ENCODE results near the gene PHYKPL. TPM values are rescaled to one million over a fixed set of nuclear protein-coding genes. Genes with fewer than 3 reads are reported as not detected.

PHYKPL gene
- total RNA-seq, 1 experiment from 2014 or later, result 41.7 TPM

GRCh38 chr5:178204182-178204934 lies 28.2 kb downstream of the PHYKPL start, which contains the start of gene HNRNPAB (continued):
- TF ChIP-seq TCF7 (CRISPR knock-in tag; IDR thresholded peaks at IDR 0.05; ENCODE audit: low read depth) (no peak; the same call in 1 of the 2 replicates), USF1 (CRISPR knock-in tag; IDR thresholded peaks at IDR 0.05) (peak; percentile 66; the same call in 1 of the 2 replicates), CREB1 (CRISPR knock-in tag; IDR thresholded peaks at IDR 0.05) (no peak), FOXP1 (CRISPR knock-in tag; IDR thresholded peaks at IDR 0.05; ENCODE audit: borderline replicate concordance) (peak; percentile 85; the same call in 1 of the 2 replicates), EMX1 (CRISPR knock-in tag; IDR thresholded peaks at IDR 0.05) (no peak), SOX15 (CRISPR knock-in tag; IDR thresholded peaks at IDR 0.05) (no peak), CDX4 (CRISPR knock-in tag; IDR thresholded peaks at IDR 0.05; ENCODE audit: borderline replicate concordance) (no peak; the same call in 1 of the 2 replicates), TEAD1 (CRISPR knock-in tag; IDR thresholded peaks at IDR 0.05) (no peak; the same call in 1 of the 2 replicates), ZNF416 (CRISPR knock-in tag; IDR thresholded peaks at IDR 0.05) (peak; percentile 92), ZNF425 (CRISPR knock-in tag; conservative IDR thresholded peaks at IDR 0.05) (no peak), TP53 (CRISPR knock-in tag; IDR thresholded peaks at IDR 0.05) (peak; percentile 51), ERG (CRISPR knock-in tag; IDR thresholded peaks at IDR 0.05) (no peak), STAT6 (CRISPR knock-in tag; conservative IDR thresholded peaks at IDR 0.05; ENCODE audit: low read depth) (no peak), SMAD4 (CRISPR knock-in tag; IDR thresholded peaks at IDR 0.05) (no peak), ZNF263 (CRISPR knock-in tag; IDR thresholded peaks at IDR 0.05; ENCODE audit: low read depth) (no peak; the same call in 1 of the 2 replicates), ZNF138 (CRISPR knock-in tag; conservative IDR thresholded peaks at IDR 0.05) (no peak)
- TF ChIP-seq, protein P1, sequence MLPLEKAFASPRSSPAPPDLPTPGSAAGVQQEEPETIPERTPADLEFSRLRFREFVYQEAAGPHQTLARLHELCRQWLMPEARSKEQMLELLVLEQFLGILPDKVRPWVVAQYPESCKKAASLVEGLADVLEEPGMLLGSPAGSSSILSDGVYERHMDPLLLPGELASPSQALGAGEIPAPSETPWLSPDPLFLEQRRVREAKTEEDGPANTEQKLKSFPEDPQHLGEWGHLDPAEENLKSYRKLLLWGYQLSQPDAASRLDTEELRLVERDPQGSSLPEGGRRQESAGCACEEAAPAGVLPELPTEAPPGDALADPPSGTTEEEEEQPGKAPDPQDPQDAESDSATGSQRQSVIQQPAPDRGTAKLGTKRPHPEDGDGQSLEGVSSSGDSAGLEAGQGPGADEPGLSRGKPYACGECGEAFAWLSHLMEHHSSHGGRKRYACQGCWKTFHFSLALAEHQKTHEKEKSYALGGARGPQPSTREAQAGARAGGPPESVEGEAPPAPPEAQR (CRISPR knock-in tag; IDR thresholded peaks at IDR 0.05), result no peak
- TF ChIP-seq, protein P2, sequence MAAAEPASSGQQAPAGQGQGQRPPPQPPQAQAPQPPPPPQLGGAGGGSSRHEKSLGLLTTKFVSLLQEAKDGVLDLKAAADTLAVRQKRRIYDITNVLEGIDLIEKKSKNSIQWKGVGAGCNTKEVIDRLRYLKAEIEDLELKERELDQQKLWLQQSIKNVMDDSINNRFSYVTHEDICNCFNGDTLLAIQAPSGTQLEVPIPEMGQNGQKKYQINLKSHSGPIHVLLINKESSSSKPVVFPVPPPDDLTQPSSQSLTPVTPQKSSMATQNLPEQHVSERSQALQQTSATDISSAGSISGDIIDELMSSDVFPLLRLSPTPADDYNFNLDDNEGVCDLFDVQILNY (CRISPR knock-in tag; IDR thresholded peaks at IDR 0.05), result peak; percentile 96
- TF ChIP-seq, protein P3, sequence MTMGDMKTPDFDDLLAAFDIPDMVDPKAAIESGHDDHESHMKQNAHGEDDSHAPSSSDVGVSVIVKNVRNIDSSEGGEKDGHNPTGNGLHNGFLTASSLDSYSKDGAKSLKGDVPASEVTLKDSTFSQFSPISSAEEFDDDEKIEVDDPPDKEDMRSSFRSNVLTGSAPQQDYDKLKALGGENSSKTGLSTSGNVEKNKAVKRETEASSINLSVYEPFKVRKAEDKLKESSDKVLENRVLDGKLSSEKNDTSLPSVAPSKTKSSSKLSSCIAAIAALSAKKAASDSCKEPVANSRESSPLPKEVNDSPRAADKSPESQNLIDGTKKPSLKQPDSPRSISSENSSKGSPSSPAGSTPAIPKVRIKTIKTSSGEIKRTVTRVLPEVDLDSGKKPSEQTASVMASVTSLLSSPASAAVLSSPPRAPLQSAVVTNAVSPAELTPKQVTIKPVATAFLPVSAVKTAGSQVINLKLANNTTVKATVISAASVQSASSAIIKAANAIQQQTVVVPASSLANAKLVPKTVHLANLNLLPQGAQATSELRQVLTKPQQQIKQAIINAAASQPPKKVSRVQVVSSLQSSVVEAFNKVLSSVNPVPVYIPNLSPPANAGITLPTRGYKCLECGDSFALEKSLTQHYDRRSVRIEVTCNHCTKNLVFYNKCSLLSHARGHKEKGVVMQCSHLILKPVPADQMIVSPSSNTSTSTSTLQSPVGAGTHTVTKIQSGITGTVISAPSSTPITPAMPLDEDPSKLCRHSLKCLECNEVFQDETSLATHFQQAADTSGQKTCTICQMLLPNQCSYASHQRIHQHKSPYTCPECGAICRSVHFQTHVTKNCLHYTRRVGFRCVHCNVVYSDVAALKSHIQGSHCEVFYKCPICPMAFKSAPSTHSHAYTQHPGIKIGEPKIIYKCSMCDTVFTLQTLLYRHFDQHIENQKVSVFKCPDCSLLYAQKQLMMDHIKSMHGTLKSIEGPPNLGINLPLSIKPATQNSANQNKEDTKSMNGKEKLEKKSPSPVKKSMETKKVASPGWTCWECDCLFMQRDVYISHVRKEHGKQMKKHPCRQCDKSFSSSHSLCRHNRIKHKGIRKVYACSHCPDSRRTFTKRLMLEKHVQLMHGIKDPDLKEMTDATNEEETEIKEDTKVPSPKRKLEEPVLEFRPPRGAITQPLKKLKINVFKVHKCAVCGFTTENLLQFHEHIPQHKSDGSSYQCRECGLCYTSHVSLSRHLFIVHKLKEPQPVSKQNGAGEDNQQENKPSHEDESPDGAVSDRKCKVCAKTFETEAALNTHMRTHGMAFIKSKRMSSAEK (CRISPR knock-in tag; IDR thresholded peaks at IDR 0.05; ENCODE audit: borderline replicate concordance), result peak; percentile 81; the same call in 1 of the 2 replicates
- TF ChIP-seq, protein P4, sequence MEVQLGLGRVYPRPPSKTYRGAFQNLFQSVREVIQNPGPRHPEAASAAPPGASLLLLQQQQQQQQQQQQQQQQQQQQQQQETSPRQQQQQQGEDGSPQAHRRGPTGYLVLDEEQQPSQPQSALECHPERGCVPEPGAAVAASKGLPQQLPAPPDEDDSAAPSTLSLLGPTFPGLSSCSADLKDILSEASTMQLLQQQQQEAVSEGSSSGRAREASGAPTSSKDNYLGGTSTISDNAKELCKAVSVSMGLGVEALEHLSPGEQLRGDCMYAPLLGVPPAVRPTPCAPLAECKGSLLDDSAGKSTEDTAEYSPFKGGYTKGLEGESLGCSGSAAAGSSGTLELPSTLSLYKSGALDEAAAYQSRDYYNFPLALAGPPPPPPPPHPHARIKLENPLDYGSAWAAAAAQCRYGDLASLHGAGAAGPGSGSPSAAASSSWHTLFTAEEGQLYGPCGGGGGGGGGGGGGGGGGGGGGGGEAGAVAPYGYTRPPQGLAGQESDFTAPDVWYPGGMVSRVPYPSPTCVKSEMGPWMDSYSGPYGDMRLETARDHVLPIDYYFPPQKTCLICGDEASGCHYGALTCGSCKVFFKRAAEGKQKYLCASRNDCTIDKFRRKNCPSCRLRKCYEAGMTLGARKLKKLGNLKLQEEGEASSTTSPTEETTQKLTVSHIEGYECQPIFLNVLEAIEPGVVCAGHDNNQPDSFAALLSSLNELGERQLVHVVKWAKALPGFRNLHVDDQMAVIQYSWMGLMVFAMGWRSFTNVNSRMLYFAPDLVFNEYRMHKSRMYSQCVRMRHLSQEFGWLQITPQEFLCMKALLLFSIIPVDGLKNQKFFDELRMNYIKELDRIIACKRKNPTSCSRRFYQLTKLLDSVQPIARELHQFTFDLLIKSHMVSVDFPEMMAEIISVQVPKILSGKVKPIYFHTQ (CRISPR knock-in tag; IDR thresholded peaks at IDR 0.05), result no peak

All from WTC11 (cell line).